Measurements from ENCODE around the gene USP48.
"Not testable (repeated sequence)": the region's sequence is repeated elsewhere in the genome, so short reads cannot be mapped to it uniquely, and the experiment has no call there.

USP48 gene

DNA sequence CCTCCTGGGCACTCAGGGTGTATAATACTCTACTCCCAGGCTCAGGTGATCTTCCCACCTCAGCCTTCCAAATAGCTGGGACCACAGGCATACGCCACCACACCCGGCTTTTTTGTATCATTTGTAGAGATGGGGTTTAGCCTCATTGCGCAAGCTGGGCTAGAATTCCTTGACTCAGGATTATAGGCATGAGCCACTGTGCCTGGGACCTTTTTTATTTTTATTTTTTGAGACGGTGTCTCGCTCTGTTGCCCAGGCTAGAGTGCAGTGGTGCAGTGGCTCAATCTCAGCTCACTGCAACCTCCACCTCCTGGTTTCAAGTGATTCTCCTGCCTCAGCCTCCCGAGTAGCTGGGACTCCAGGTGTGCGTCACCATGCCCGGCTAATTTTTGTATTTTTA, 15.8 kb downstream of the USP48 start:
- H3K14ac ChIP-seq (ENCODE audit: low read length); H3K27ac ChIP-seq (replicated peaks; ENCODE audit: low read length); H2BK120ac ChIP-seq (ENCODE audit: low read depth, low read length); H2BK15ac ChIP-seq (ENCODE audit: low read length); H3K4me2 ChIP-seq (ENCODE audit: insufficient read depth, low read length, poor library complexity, severe bottlenecking); H2AK5ac ChIP-seq (ENCODE audit: low read depth, low read length); H3K4me3 ChIP-seq (ENCODE audit: low read length in 2 of 2); H4K8ac ChIP-seq (ENCODE audit: low read depth, low read length); H3K4ac ChIP-seq (ENCODE audit: low read length); H4K91ac ChIP-seq (ENCODE audit: low read depth, low read length, poor library complexity); H3K36me3 ChIP-seq (replicated peaks in 1 of 2; ENCODE audit: control insufficient read depth in 2 of 2, insufficient read depth in 2 of 2, low read length in 2 of 2); H3K27me3 ChIP-seq (ENCODE audit: control insufficient read depth in 3 of 3, insufficient read depth in 3 of 3, low read depth in 1 of 3, low read length in 3 of 3); H3K4me1 ChIP-seq (ENCODE audit: control insufficient read depth in 2 of 2, insufficient read depth in 1 of 2, low read depth in 1 of 2, low read length in 2 of 2); H2AFZ ChIP-seq (ENCODE audit: low read length); DNase-seq (ENCODE audit: low spot score); H3K9ac ChIP-seq (ENCODE audit: low read depth, low read length, poor library complexity); H3K23ac ChIP-seq (ENCODE audit: low read depth, low read length, poor library complexity); H3K18ac ChIP-seq (ENCODE audit: low read length); H2BK5ac ChIP-seq (ENCODE audit: low read length); H2BK12ac ChIP-seq (ENCODE audit: low read length); H3K9me3 ChIP-seq (replicated peaks in 1 of 2; ENCODE audit: control insufficient read depth in 2 of 2, insufficient read depth in 1 of 2, low read depth in 1 of 2, low read length in 2 of 2); H3K79me1 ChIP-seq (ENCODE audit: low read depth, low read length): not testable (repeated sequence)
- WGBS, 2 donors (ENCODE audit: extremely low coverage in 2 of 2, insufficient read length in 2 of 2, insufficient replicate concordance in 1 of 2): no CpG with 5 or more reads among the region's 8 CpGs

DNA sequence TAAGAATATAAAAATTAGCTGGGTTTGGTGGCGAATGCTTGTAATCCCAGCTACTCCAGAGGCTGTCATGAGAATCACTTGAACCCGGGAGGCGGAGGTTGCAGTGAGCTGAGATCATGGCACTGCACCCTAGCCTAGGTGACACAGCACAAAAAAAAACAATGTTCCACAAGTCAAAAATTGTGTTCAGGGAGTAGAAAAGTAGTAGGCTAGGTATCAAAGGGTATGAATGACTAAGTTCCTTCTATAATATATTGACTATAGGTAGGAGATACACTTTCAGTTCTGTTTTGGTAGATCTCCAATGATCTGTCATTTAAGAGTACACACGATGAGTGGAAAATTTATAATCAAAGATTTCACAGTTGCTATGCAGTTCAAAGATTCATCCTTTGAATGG, 16.7 kb downstream of the USP48 start:
- Histone ChIP-seq H3K27ac (replicated peaks; ENCODE audit: low read length) (no peak overlapping the region), H3K14ac (ENCODE audit: low read length) (no peak overlapping the region), H3K4me1 (ENCODE audit: control insufficient read depth in 2 of 2, insufficient read depth in 1 of 2, low read depth in 1 of 2, low read length in 2 of 2) (peaks cover 2 to 3% of the 10 kb centered on the region in 2 donors), H4K8ac (ENCODE audit: low read depth, low read length) (no peak overlapping the region), H2BK12ac (ENCODE audit: low read length) (no peak overlapping the region), H3K36me3 (replicated peaks in 1 of 2; ENCODE audit: control insufficient read depth in 2 of 2, insufficient read depth in 2 of 2, low read length in 2 of 2) (peaks cover 0 to 5% of the 10 kb centered on the region in 2 donors), H3K18ac (ENCODE audit: low read length) (no peak overlapping the region), H3K9me3 (replicated peaks in 1 of 2; ENCODE audit: control insufficient read depth in 2 of 2, insufficient read depth in 1 of 2, low read depth in 1 of 2, low read length in 2 of 2) (no peaks in the 10 kb centered on the region), H3K4ac (ENCODE audit: low read length) (no peak overlapping the region), H2BK5ac (ENCODE audit: low read length) (no peak overlapping the region), H2BK120ac (ENCODE audit: low read depth, low read length) (no peak overlapping the region), H2AFZ (ENCODE audit: low read length) (no peak overlapping the region), H3K79me1 (ENCODE audit: low read depth, low read length) (peaks cover 5% of the 10 kb centered on the region), H3K4me3 (ENCODE audit: low read length in 2 of 2) (no peak overlapping the region), H2AK5ac (ENCODE audit: low read depth, low read length) (no peak overlapping the region), H3K23ac (ENCODE audit: low read depth, low read length, poor library complexity) (no peak overlapping the region), H3K4me2 (ENCODE audit: insufficient read depth, low read length, poor library complexity, severe bottlenecking) (no peak overlapping the region), H2BK15ac (ENCODE audit: low read length) (no peak overlapping the region), H4K91ac (ENCODE audit: low read depth, low read length, poor library complexity) (no peak overlapping the region), H3K27me3 (ENCODE audit: control insufficient read depth in 3 of 3, insufficient read depth in 3 of 3, low read depth in 1 of 3, low read length in 3 of 3) (no peaks in the 10 kb centered on the region), H3K9ac (ENCODE audit: low read depth, low read length, poor library complexity) (no peak overlapping the region)
- no CpG with 5 or more reads among the region's 4 CpGs for WGBS, 2 donors (ENCODE audit: extremely low coverage in 2 of 2, insufficient read length in 2 of 2, insufficient replicate concordance in 1 of 2)
- no peak for DNase-seq (ENCODE audit: low spot score)

DNA sequence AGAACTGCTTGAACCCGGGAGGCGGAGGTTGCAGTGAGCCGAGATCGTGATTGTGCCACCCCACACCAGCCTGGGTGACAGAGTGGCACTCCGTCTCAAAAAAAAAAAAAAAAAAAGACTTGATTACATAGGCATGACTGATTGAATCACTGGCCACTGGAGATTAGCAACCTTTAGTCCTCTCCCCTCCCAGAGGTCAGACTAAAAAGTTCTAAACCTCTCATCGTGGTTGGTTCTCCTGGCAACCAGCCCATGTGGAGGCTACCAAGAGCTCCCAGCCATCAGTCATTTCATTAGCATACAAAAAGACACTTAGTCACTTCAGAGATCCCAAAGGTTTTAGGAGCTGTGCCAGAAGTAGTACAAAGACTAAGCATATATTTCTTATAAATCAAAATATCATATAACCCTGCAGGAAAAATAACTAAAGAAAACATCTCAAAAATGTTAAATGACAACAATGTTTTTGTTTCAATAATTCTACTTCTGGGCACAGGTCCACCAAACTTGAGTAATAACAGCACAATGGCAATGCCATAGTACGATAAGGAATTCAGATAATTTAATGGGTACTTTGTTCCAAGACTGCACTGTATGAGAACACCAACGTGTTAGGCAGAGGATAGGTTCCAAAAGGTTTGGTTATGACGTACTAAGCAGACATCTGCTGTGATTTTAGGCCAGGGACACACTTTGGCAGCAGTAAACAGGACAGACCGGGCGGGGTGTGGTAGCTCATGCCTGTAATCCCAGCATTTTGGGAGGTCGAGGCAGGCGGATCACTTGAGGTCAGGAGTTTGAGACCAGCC, 18.1 kb downstream of the USP48 start:
- Histone ChIP-seq H4K8ac (ENCODE audit: low read depth, low read length) (no peak overlapping the region), H3K23ac (ENCODE audit: low read depth, low read length, poor library complexity) (no peak overlapping the region), H2BK5ac (ENCODE audit: low read length) (no peak overlapping the region), H3K4me2 (ENCODE audit: insufficient read depth, low read length, poor library complexity, severe bottlenecking) (no peak overlapping the region), H3K27me3 (ENCODE audit: control insufficient read depth in 3 of 3, insufficient read depth in 3 of 3, low read depth in 1 of 3, low read length in 3 of 3) (no peaks in the 10 kb centered on the region), H3K27ac (replicated peaks; ENCODE audit: low read length) (no peak overlapping the region), H3K9ac (ENCODE audit: low read depth, low read length, poor library complexity) (no peak overlapping the region), H2BK12ac (ENCODE audit: low read length) (no peak overlapping the region), H3K4me3 (ENCODE audit: low read length in 2 of 2) (no peak overlapping the region), H2AFZ (ENCODE audit: low read length) (no peak overlapping the region), H3K18ac (ENCODE audit: low read length) (no peak overlapping the region), H3K4ac (ENCODE audit: low read length) (no peak overlapping the region), H3K36me3 (replicated peaks in 1 of 2; ENCODE audit: control insufficient read depth in 2 of 2, insufficient read depth in 2 of 2, low read length in 2 of 2) (peaks cover 0 to 5% of the 10 kb centered on the region in 2 donors), H3K79me1 (ENCODE audit: low read depth, low read length) (peaks cover 5% of the 10 kb centered on the region), H4K91ac (ENCODE audit: low read depth, low read length, poor library complexity) (no peak overlapping the region), H3K4me1 (ENCODE audit: control insufficient read depth in 2 of 2, insufficient read depth in 1 of 2, low read depth in 1 of 2, low read length in 2 of 2) (peaks cover 2 to 3% of the 10 kb centered on the region in 2 donors), H3K9me3 (replicated peaks in 1 of 2; ENCODE audit: control insufficient read depth in 2 of 2, insufficient read depth in 1 of 2, low read depth in 1 of 2, low read length in 2 of 2) (no peaks in the 10 kb centered on the region), H2BK15ac (ENCODE audit: low read length) (no peak overlapping the region), H3K14ac (ENCODE audit: low read length) (no peak overlapping the region), H2AK5ac (ENCODE audit: low read depth, low read length) (no peak overlapping the region), H2BK120ac (ENCODE audit: low read depth, low read length) (no peak overlapping the region)
- DNase-seq (ENCODE audit: low spot score): peak; percentile 1
- WGBS, 2 donors (ENCODE audit: extremely low coverage in 2 of 2, insufficient read length in 2 of 2, insufficient replicate concordance in 1 of 2): no CpG with 5 or more reads among the region's 13 CpGs

DNA sequence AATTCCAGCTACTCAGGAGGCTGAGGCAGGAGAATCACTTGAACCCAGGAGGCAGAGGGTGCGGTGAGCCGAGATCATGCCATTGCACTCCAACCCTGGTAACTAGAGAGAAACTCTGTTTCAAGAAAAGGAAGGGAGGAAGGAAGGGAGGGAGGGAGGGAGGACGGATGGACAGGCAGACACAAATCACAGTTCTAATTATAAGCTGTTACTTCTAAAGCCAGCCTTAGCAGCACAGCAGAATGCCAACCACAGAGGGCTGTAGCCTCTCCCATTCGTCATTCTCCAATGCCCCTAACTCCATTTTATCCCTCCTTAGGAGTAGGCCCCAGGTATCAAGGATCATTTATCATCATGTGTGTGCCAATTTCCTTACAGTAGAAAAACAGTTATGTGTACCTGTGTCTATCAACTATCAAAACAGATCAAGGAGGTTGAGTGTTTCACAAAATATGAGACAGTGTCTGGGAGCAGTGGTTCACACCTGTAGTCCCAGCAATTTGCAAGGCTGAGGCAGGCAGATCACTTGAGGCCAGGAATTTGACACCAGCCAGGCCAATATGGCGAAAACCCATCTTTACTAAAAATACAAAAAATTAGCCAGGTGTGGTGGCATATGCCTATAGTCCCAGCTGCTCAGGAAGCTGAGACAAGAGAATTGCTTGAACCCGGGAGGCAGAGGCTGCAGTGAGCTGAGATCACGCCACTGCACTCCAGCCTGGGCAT, 19.1 kb downstream of the USP48 start:
- no peaks in the 10 kb centered on the region for H3K9me3 ChIP-seq (replicated peaks in 1 of 2; ENCODE audit: control insufficient read depth in 2 of 2, insufficient read depth in 1 of 2, low read depth in 1 of 2, low read length in 2 of 2)
- no peak overlapping the region for H2BK5ac ChIP-seq (ENCODE audit: low read length)
- no CpG with 5 or more reads among the region's 7 CpGs for whole genome bisulfite sequencing, 2 donors (ENCODE audit: extremely low coverage in 2 of 2, insufficient read length in 2 of 2, insufficient replicate concordance in 1 of 2)
- no peak overlapping the region for H2BK15ac ChIP-seq (ENCODE audit: low read length)
- H4K91ac ChIP-seq (ENCODE audit: low read depth, low read length, poor library complexity): no peak overlapping the region
- no peak overlapping the region for H3K23ac ChIP-seq (ENCODE audit: low read depth, low read length, poor library complexity)
- H4K8ac ChIP-seq (ENCODE audit: low read depth, low read length): no peak overlapping the region
- no peak for DNase-seq (ENCODE audit: low spot score)
- no peak overlapping the region for H3K18ac ChIP-seq (ENCODE audit: low read length)
- H3K27ac ChIP-seq (replicated peaks; ENCODE audit: low read length): no peak overlapping the region
- H3K4ac ChIP-seq (ENCODE audit: low read length): no peak overlapping the region
- H3K9ac ChIP-seq (ENCODE audit: low read depth, low read length, poor library complexity): no peak overlapping the region
- H2BK120ac ChIP-seq (ENCODE audit: low read depth, low read length): no peak overlapping the region
- no peak overlapping the region for H3K4me2 ChIP-seq (ENCODE audit: insufficient read depth, low read length, poor library complexity, severe bottlenecking)
- peaks cover 0 to 3% of the 10 kb centered on the region in 2 donors for H3K36me3 ChIP-seq (replicated peaks in 1 of 2; ENCODE audit: control insufficient read depth in 2 of 2, insufficient read depth in 2 of 2, low read length in 2 of 2)
- no peak overlapping the region for H2BK12ac ChIP-seq (ENCODE audit: low read length)
- H3K4me1 ChIP-seq (ENCODE audit: control insufficient read depth in 2 of 2, insufficient read depth in 1 of 2, low read depth in 1 of 2, low read length in 2 of 2): peaks cover 2 to 3% of the 10 kb centered on the region in 2 donors
- H3K79me1 ChIP-seq (ENCODE audit: low read depth, low read length): peaks cover 5% of the 10 kb centered on the region
- no peaks in the 10 kb centered on the region for H3K27me3 ChIP-seq (ENCODE audit: control insufficient read depth in 3 of 3, insufficient read depth in 3 of 3, low read depth in 1 of 3, low read length in 3 of 3)
- no peak overlapping the region for H3K4me3 ChIP-seq (ENCODE audit: low read length in 2 of 2)
- no peak overlapping the region for H2AFZ ChIP-seq (ENCODE audit: low read length)
- no peak overlapping the region for H2AK5ac ChIP-seq (ENCODE audit: low read depth, low read length)
- H3K14ac ChIP-seq (ENCODE audit: low read length): no peak overlapping the region
